Endothelial cell of umbilical vein (primary cell): ENCODE results near the gene EIF4A2. TPM values are rescaled to one million over a fixed set of nuclear protein-coding genes. Genes with fewer than 3 reads are reported as not detected.

Source experiments
- BruUV-seq: library from RNA; stranded (reverse); fragments of 400-500 nt; replicated peaks from 2 replicates; lab custom pipeline; 2021; lab: Mats Ljungman, UMichigan
- CTCF ChIA-PET: fragments of 300-600, 350-600 bp; sonication (Branson Sonifier 250); formaldehyde crosslinking; loops from one replicate; lab custom pipeline; 2021; ENCODE audit warnings: antibody characterized with exemption, inconsistent platforms; lab: Charles Lee
- POLR2A ChIA-PET: fragments of 300-600, 350-600 bp; sonication (Branson Sonifier 250); formaldehyde crosslinking; loops from one replicate; lab custom pipeline; 2021; ENCODE audit warnings: antibody characterized with exemption, inconsistent platforms; lab: Charles Lee
- DNase-seq: peaks from one replicate; pipeline ENCODE4 v3.0.0-alpha.2; 2011; ENCODE audit warnings: low read depth, low spot score
- FAIRE-seq: peaks from 2 replicates; lab custom pipeline; 2011; peaks lifted over from hg19 to GRCh38; lab: Jason Lieb, UNC
- H2AFZ ChIP-seq: 2 replicates; pipeline ENCODE4 v1.6.0; 2012; ENCODE audit warnings: low read depth, low read length, control low read depth, inconsistent platforms
- H3K27ac ChIP-seq: 2 replicates; pipeline ENCODE4 v1.5.1; 2011; ENCODE audit warnings: low read depth, mild to moderate bottlenecking, control low read depth, low read length, moderate library complexity; ENCODE audit not compliant: insufficient read depth
- H3K27me3 ChIP-seq, 2 experiments: 2 replicates each; pipeline versions ENCODE4 v1.6.0 to v1.6.1; 2011; ENCODE audit warnings: low read length in 2 of 2, mixed read lengths in 1 of 2; ENCODE audit not compliant: control insufficient read depth in 2 of 2, insufficient read depth in 2 of 2
- H3K36me3 ChIP-seq, 2 experiments: 2 replicates in 1 of 2; 3 replicates in 1 of 2; pipeline ENCODE4 v1.5.1; 2011; ENCODE audit warnings: low read length in 2 of 2, mild to moderate bottlenecking in 1 of 2, moderate library complexity in 1 of 2; ENCODE audit not compliant: control insufficient read depth in 2 of 2, insufficient read depth in 2 of 2; ENCODE audit errors: extremely low read depth in 1 of 2
- H3K4me1 ChIP-seq: 3 replicates; pipeline ENCODE4 v1.5.1; 2011; ENCODE audit warnings: mild to moderate bottlenecking, low read length; ENCODE audit not compliant: control insufficient read depth, insufficient read depth; ENCODE audit errors: extremely low read depth
- H3K4me2 ChIP-seq: 2 replicates; pipeline ENCODE4 v1.6.1; 2011; ENCODE audit warnings: low read length, control low read depth, mixed read lengths; ENCODE audit not compliant: insufficient read depth
- H3K4me3 ChIP-seq, 3 experiments: fragments of 200-600 bp in 1 of 3; sonication (generic), shearing (Covaris generic) in 1 of 3; replicated peaks in 1 of 3; 2 replicates each; pipeline ENCODE4 v1.5.1; 2011 to 2016; ENCODE audit warnings: control low read depth in 3 of 3, low read length in 3 of 3, mild to moderate bottlenecking in 2 of 3, inconsistent platforms in 1 of 3, low read depth in 1 of 3, moderate library complexity in 1 of 3; ENCODE audit not compliant: insufficient read depth in 1 of 3
- H3K79me2 ChIP-seq: 2 replicates; pipeline ENCODE4 v1.6.0; 2012; ENCODE audit warnings: low read length, inconsistent platforms; ENCODE audit not compliant: control insufficient read depth, insufficient read depth
- H3K9ac ChIP-seq: replicated peaks from 2 replicates; pipeline ENCODE3; 2011; ENCODE audit warnings: low read length, control low read depth; ENCODE audit not compliant: insufficient read depth; ENCODE audit errors: extremely low read depth
- H3K9me1 ChIP-seq: replicated peaks from 3 replicates; pipeline ENCODE4 v1.6.0; 2011; ENCODE audit warnings: mild to moderate bottlenecking, low read length; ENCODE audit not compliant: control insufficient read depth, insufficient read depth; ENCODE audit errors: extremely low read depth
- H3K9me3 ChIP-seq: replicated peaks from 2 replicates; pipeline ENCODE4 v1.5.1; 2012; ENCODE audit warnings: low read length, inconsistent platforms; ENCODE audit not compliant: control insufficient read depth, insufficient read depth
- H4K20me1 ChIP-seq: replicated peaks from 2 replicates; pipeline ENCODE3; 2011; ENCODE audit warnings: mild to moderate bottlenecking, low read length; ENCODE audit not compliant: control insufficient read depth, insufficient read depth; ENCODE audit errors: extremely low read depth
- CTCF ChIP-seq, 2 donors: IDR thresholded peaks; 1 replicate in 1 of 2; 2 replicates in 1 of 2; pipeline ENCODE4 v1.5.1; 2011; ENCODE audit warnings: low read length in 2 of 2, mild to moderate bottlenecking in 2 of 2, moderate library complexity in 2 of 2, control low read depth in 1 of 2, inconsistent platforms in 1 of 2, low read depth in 1 of 2; ENCODE audit not compliant: insufficient read depth in 1 of 2; ENCODE audit errors: extremely low read depth in 1 of 2
- EZH2 ChIP-seq: IDR thresholded peaks from 2 replicates; pipeline ENCODE4 v1.6.1; 2012; ENCODE audit warnings: borderline replicate concordance, low read depth, mild to moderate bottlenecking, moderate library complexity, low read length, inconsistent platforms; ENCODE audit not compliant: severe bottlenecking
- FOS ChIP-seq: IDR thresholded peaks from 2 replicates; pipeline ENCODE4 v1.6.1; 2011; ENCODE audit warnings: mild to moderate bottlenecking, low read length, moderate library complexity, borderline replicate concordance; ENCODE audit not compliant: insufficient read depth
- GATA2 ChIP-seq: IDR thresholded peaks from 2 replicates; pipeline ENCODE4 v1.7.0; 2011; ENCODE audit warnings: low read depth, mild to moderate bottlenecking, moderate library complexity, mixed read lengths, low read length; ENCODE audit not compliant: insufficient read length, insufficient read depth
- JUN ChIP-seq: IDR thresholded peaks from 2 replicates; pipeline ENCODE4 v1.6.1; 2011; ENCODE audit warnings: borderline replicate concordance, low read depth; ENCODE audit not compliant: insufficient read length, insufficient read depth
- MYC ChIP-seq: IDR thresholded peaks from one replicate; pipeline ENCODE4 v1.6.1; 2011; ENCODE audit warnings: mild to moderate bottlenecking, low read depth, low read length
- POLR2A ChIP-seq: IDR thresholded peaks from 2 replicates; pipeline ENCODE4 v1.6.1; 2012; ENCODE audit warnings: low read depth, mild to moderate bottlenecking, control low read depth, low read length
- POLR2AphosphoS5 ChIP-seq: IDR thresholded peaks from 2 replicates; pipeline ENCODE4 v1.6.1; 2012; ENCODE audit warnings: low read depth, mild to moderate bottlenecking, control low read depth, low read length, moderate library complexity; ENCODE audit not compliant: insufficient read depth
- dilution Hi-C: fragments of 300-500 bp; cut with MboI; formaldehyde crosslinking; loops from one replicate; pipeline ENCODE4 v1.15.0; 2019; ENCODE audit warnings: low sequenced_read_pairs; ENCODE audit not compliant: extremely low pct_ligation_motif_present
- intact Hi-C: fragments of 100-400 bp; cut with micrococcal nuclease; formaldehyde crosslinking; loops from one replicate; pipeline ENCODE4 v1.10.0; 2022
- polyA plus RNA-seq, 4 experiments: library from polyadenylated mRNA; depleted of rRNA in 3 of 4; stranded (reverse) in 3 of 4; unstranded in 1 of 4; fragments of >200 nt; gene quantifications; 2 replicates each; pipeline versions ENCODE4 v1.2.1 to v1.2.3, GENCODE V29; 2011 to 2012; ENCODE audit warnings: missing spikeins in 1 of 4
- total RNA-seq: library from RNA; stranded (reverse); gene quantifications from 2 replicates; pipeline ENCODE4 v1.2.3, GENCODE V29; 2021
- TF ChIP-seq, protein P1 (sequence below): IDR thresholded peaks from 2 replicates; pipeline ENCODE4 v1.6.1; 2011; ENCODE audit not compliant: insufficient read depth, insufficient read length

EIF4A2 gene
- total and polyA plus RNA-seq, 2 donors (not counting 3 experiments of a cell fraction or from before 2014, with no cell fraction given), result 282 to 401 TPM

- BruUV-seq, result no TSS peak
- dilution Hi-C loops (no loop called here), intact Hi-C loops (no loop called here)
- no peak for TF ChIP-seq CTCF (IDR thresholded peaks at IDR 0.05; ENCODE audit: extremely low read depth in 1 of 2, insufficient read depth in 1 of 2, low read depth in 1 of 2, low read length in 2 of 2)
- no peak for TF ChIP-seq JUN
- TF ChIP-seq FOS, result no peak
- TF ChIP-seq EZH2, result no peak
- no peak for TF ChIP-seq GATA2
- TF ChIP-seq, protein P1, sequence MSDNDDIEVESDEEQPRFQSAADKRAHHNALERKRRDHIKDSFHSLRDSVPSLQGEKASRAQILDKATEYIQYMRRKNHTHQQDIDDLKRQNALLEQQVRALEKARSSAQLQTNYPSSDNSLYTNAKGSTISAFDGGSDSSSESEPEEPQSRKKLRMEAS, result no peak
- no peak for TF ChIP-seq POLR2A
- no peak for TF ChIP-seq POLR2AphosphoS5
- no peak for TF ChIP-seq MYC
- ChIA-PET CTCF (no interaction called here), POLR2A (no interaction called here)
- no peaks in the 10 kb centered on the region for H3K36me3 ChIP-seq
- H3K79me2 ChIP-seq, result no peaks in the 10 kb centered on the region
- H3K4me1 ChIP-seq, result peaks cover 6% of the 10 kb centered on the region
- no peak overlapping the region for H3K4me3 ChIP-seq
- H3K9ac ChIP-seq, result no peak overlapping the region
- no peaks in the 10 kb centered on the region for H3K9me1 ChIP-seq
- H3K27ac ChIP-seq, result no peak overlapping the region
- FAIRE-seq (no peak), DNase-seq (no peak)
- no peak overlapping the region for H2AFZ ChIP-seq
- H3K4me2 ChIP-seq, result no peak overlapping the region
- no peaks in the 10 kb centered on the region for H4K20me1 ChIP-seq
- H3K9me3 ChIP-seq, result no peaks in the 10 kb centered on the region
- H3K27me3 ChIP-seq, result peaks cover 2 to 4% of the 10 kb centered on the region in 2 experiments
Observed at GRCh38 chr3:186743666-186744065, 39.7 kb upstream of the EIF4A2 start.
